ENCODE data around the gene KAT2B.

KAT2B gene

GRCh38 chr3:20154078-20154477, 113.8 kb downstream of the KAT2B start:
- no peak for DNase-seq

GRCh38 chr3:20154928-20155327, 114.7 kb downstream of the KAT2B start:
- DNase-seq = no peak

GRCh38 chr3:20160230-20160629, 120.0 kb downstream of the KAT2B start:
- no peak for DNase-seq

GRCh38 chr3:20161714-20162113, 121.5 kb downstream of the KAT2B start:
- no peak for DNase-seq

- DNase-seq = no peak
Observed at GRCh38 chr3:20173844-20174410, 133.7 kb downstream of the KAT2B start.

GRCh38 chr3:20181276-20181675, 141.0 kb downstream of the KAT2B start:
- no peak for DNase-seq

GRCh38 chr3:20182206-20182605, 142.0 kb downstream of the KAT2B start:
- no peak for DNase-seq

GRCh38 chr3:20185331-20185678, 145.1 kb downstream of the KAT2B start:
- peak; percentile 26 for DNase-seq

- peak; percentile 100 for DNase-seq
Observed at GRCh38 chr3:20185679-20186599, 145.7 kb downstream of the KAT2B start, which contains the start of gene SGO1. Gene SGO1 (minus strand): TSS chr3:20186206. CDS start chr3:20184027, 2,179 bp downstream.

GRCh38 chr3:20186600-20187004, 146.4 kb downstream of the KAT2B start:
- DNase-seq = no peak

- DNase-seq = no peak
Observed at GRCh38 chr3:20190991-20191390, 150.7 kb downstream of the KAT2B start.

- no peak for DNase-seq
Observed at GRCh38 chr3:20194793-20195460, 154.7 kb downstream of the KAT2B start.

- DNase-seq = no peak
Observed at GRCh38 chr3:20197775-20198174, 157.5 kb downstream of the KAT2B start.

GRCh38 chr3:20201143-20201542, 160.9 kb downstream of the KAT2B start:
- no peak for DNase-seq
